Measurements from ENCODE around the gene LMOD2. TPM values are rescaled to one million over a fixed set of nuclear protein-coding genes. Genes with fewer than 3 reads are reported as not detected.

The LMOD2 gene
- total RNA-seq, 2 experiments from 2014 or later = not detected

DNA sequence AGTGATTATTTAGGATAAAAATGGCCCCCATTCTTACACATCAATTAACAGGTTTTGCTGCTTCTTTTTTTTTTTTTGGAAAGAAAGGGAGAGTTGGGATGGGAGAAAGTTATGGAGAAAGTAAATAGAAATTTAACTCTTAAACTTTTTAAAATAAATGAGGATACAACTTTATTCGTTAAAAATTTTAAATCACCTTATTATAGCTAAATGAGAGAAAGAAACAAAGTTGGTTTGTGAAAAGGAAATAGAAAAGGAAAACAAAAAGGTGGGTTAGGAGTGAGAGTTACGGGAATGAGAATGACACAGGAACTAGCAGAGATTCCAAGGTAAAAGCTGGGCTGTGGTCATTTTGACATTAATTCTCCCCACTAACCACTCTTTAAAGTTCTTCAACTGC is 34.9 kb downstream of the LMOD2 start:
- ATAC-seq (ENCODE audit: poor library complexity) (no peak), DNase-seq (no peak)
- Mint-ChIP-seq H3K4me1 (ENCODE audit: low read depth) (no peaks in the 10 kb centered on the region), H3K36me3 (ENCODE audit: low read depth) (peaks cover 73% of the 10 kb centered on the region), H3K27ac (no peak overlapping the region), H3K4me3 (no peak overlapping the region), H3K27me3 (no peaks in the 10 kb centered on the region), H3K9me3 (no peaks in the 10 kb centered on the region)
- H3K27ac ChIP-seq (ENCODE audit: low read depth in 1 of 2, low read length in 2 of 2) = no peak overlapping the region
- POLR2A ChIA-PET = no interaction called here
- no peak overlapping the region for H3K4me3 ChIP-seq (ENCODE audit: low read length)
- peaks cover 49% of the 10 kb centered on the region for H3K36me3 ChIP-seq (ENCODE audit: insufficient read depth, low read length)
- H3K4me1 ChIP-seq (ENCODE audit: insufficient read depth, low read length) = no peaks in the 10 kb centered on the region
- H3K27me3 ChIP-seq (ENCODE audit: control insufficient read depth in 1 of 2, insufficient read depth in 2 of 2, low read length in 2 of 2) = no peaks in the 10 kb centered on the region
- CTCF ChIA-PET = interaction anchor here (1.1 kb wide), 1 partner anchor 11 kb away, joined by 5 read pairs; no protein-coding TSS in a partner anchor
- intact Hi-C loops (cut with DNase I, micrococcal nuclease) = no loop called here
- TF ChIP-seq, protein P1, sequence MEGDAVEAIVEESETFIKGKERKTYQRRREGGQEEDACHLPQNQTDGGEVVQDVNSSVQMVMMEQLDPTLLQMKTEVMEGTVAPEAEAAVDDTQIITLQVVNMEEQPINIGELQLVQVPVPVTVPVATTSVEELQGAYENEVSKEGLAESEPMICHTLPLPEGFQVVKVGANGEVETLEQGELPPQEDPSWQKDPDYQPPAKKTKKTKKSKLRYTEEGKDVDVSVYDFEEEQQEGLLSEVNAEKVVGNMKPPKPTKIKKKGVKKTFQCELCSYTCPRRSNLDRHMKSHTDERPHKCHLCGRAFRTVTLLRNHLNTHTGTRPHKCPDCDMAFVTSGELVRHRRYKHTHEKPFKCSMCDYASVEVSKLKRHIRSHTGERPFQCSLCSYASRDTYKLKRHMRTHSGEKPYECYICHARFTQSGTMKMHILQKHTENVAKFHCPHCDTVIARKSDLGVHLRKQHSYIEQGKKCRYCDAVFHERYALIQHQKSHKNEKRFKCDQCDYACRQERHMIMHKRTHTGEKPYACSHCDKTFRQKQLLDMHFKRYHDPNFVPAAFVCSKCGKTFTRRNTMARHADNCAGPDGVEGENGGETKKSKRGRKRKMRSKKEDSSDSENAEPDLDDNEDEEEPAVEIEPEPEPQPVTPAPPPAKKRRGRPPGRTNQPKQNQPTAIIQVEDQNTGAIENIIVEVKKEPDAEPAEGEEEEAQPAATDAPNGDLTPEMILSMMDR (IDR thresholded peaks at IDR 0.05) = no peak
- no peaks in the 10 kb centered on the region for H3K9me3 ChIP-seq (ENCODE audit: control insufficient read depth in 1 of 2, insufficient read depth in 1 of 2, low read length in 2 of 2)

DNA sequence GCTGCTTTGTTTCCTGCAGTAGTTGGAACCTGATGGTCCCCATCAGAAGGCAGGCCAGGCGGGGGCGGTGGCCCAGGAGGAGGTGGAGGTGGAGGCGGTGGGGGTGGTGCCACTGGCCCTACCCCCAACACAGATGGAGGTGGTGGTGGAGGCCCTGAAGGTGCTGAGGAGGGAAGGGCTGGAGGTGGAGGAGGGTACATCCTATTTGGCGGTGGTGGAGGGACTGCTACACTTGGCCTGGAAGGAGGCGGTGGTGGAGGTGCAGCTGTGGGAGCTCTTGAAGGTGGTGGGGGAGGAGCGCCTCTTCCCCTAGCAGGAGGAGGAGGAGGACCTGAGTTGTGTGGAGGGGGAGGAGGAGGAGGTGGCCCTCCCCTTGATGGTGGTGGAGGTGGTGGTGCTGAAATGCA is 36.8 kb downstream of the LMOD2 start:
- CTCF ChIA-PET = no interaction called here
- no peaks in the 10 kb centered on the region for H3K4me1 ChIP-seq (ENCODE audit: insufficient read depth, low read length)
- H3K27me3 ChIP-seq (ENCODE audit: control insufficient read depth in 1 of 2, insufficient read depth in 2 of 2, low read length in 2 of 2) = no peaks in the 10 kb centered on the region
- H3K27ac ChIP-seq (ENCODE audit: low read depth in 1 of 2, low read length in 2 of 2) = no peak overlapping the region
- Mint-ChIP-seq H3K36me3 (ENCODE audit: low read depth) (peaks cover 74% of the 10 kb centered on the region), H3K27ac (no peak overlapping the region), H3K27me3 (no peaks in the 10 kb centered on the region), H3K4me1 (ENCODE audit: low read depth) (no peaks in the 10 kb centered on the region), H3K4me3 (no peak overlapping the region), H3K9me3 (no peaks in the 10 kb centered on the region)
- intact Hi-C loops (cut with DNase I, micrococcal nuclease) = no loop called here
- ATAC-seq (ENCODE audit: poor library complexity) = no peak
- peaks cover 56% of the 10 kb centered on the region for H3K36me3 ChIP-seq (ENCODE audit: insufficient read depth, low read length)
- no peak overlapping the region for H3K4me3 ChIP-seq (ENCODE audit: low read length)
- DNase-seq = no peak
- POLR2A ChIA-PET = no interaction called here
- H3K9me3 ChIP-seq (ENCODE audit: control insufficient read depth in 1 of 2, insufficient read depth in 1 of 2, low read length in 2 of 2) = no peaks in the 10 kb centered on the region
- TF ChIP-seq, protein P1 (IDR thresholded peaks at IDR 0.05) = no peak

DNA sequence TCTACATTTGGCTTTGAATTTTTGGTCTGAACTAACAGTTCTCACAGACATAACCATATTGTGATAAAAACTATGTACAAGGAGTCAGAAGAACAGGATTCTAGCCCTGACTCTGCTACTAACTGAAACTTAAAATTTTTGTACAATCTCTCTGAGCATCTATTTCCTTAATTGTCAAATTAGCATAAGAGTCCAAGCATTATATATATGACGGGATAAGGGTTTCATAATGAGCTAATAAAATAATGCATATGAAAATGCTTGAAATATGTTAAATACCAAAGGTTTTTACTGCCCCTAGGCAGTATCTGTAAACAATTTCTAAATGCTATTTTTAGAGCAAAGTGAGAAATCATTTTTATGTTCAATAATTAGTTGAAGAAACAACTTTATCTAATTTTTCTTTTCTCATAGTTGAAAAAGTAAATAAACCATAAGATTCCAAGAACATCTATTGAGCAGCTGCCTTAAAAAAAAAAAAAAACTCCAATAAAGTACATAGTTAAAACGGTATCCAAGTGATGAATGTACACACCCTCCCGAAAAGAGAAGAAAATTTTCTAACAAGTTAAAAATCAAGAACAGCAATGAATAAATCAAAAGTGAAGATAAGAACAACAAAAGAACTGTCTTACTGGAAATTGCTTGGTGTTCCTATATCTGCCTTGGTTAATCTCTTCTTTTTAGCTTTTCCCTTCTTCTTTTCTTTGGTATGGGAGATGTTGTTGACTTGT is 40.4 kb downstream of the LMOD2 start:
- no peaks in the 10 kb centered on the region for H3K4me1 Mint-ChIP-seq (ENCODE audit: low read depth)
- no peak overlapping the region for H3K27ac Mint-ChIP-seq
- no peaks in the 10 kb centered on the region for H3K27me3 Mint-ChIP-seq
- Histone ChIP-seq H3K36me3 (ENCODE audit: insufficient read depth, low read length) (peaks cover 38% of the 10 kb centered on the region), H3K9me3 (ENCODE audit: control insufficient read depth in 1 of 2, insufficient read depth in 1 of 2, low read length in 2 of 2) (no peaks in the 10 kb centered on the region), H3K4me3 (ENCODE audit: low read length) (no peak overlapping the region), H3K4me1 (ENCODE audit: insufficient read depth, low read length) (no peaks in the 10 kb centered on the region), H3K27ac (ENCODE audit: low read depth in 1 of 2, low read length in 2 of 2) (no peak overlapping the region), H3K27me3 (ENCODE audit: control insufficient read depth in 1 of 2, insufficient read depth in 2 of 2, low read length in 2 of 2) (no peaks in the 10 kb centered on the region)
- no peaks in the 10 kb centered on the region for H3K9me3 Mint-ChIP-seq
- POLR2A ChIA-PET = no interaction called here
- TF ChIP-seq, protein P1 (IDR thresholded peaks at IDR 0.05) = no peak
- intact Hi-C loops (cut with DNase I, micrococcal nuclease) = no loop called here
- peaks cover 79% of the 10 kb centered on the region for H3K36me3 Mint-ChIP-seq (ENCODE audit: low read depth)
- no peak for ATAC-seq (ENCODE audit: poor library complexity)
- CTCF ChIA-PET = no interaction called here
- no peak for DNase-seq
- no peak overlapping the region for H3K4me3 Mint-ChIP-seq
